ENCODE measurements around the gene MDC1.

Gene MDC1

DNA sequence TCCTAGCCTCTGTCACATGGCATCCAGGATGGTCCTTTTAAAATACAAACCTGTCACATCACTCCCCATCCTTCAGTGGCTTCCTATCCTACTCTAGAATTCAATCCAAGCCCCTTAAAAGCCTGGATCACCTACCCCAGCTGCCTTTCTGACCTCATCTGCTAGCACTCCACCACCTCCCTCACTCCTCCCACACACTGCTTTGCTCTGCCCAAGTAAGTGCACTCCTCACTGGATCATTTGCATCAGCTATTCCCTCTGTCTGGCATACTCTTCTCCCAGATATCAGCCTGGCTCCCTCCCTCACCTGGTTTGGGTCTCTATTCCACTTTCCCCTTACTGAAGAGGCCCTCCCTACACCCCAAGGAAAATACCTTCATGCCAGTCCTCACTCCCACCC is 59.6 kb downstream of the MDC1 start:
- DNase-seq (ENCODE audit: low spot score) = no peak
- TF ChIP-seq, protein P1, sequence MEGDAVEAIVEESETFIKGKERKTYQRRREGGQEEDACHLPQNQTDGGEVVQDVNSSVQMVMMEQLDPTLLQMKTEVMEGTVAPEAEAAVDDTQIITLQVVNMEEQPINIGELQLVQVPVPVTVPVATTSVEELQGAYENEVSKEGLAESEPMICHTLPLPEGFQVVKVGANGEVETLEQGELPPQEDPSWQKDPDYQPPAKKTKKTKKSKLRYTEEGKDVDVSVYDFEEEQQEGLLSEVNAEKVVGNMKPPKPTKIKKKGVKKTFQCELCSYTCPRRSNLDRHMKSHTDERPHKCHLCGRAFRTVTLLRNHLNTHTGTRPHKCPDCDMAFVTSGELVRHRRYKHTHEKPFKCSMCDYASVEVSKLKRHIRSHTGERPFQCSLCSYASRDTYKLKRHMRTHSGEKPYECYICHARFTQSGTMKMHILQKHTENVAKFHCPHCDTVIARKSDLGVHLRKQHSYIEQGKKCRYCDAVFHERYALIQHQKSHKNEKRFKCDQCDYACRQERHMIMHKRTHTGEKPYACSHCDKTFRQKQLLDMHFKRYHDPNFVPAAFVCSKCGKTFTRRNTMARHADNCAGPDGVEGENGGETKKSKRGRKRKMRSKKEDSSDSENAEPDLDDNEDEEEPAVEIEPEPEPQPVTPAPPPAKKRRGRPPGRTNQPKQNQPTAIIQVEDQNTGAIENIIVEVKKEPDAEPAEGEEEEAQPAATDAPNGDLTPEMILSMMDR (IDR thresholded peaks at IDR 0.05; ENCODE audit: extremely low read depth, missing control alignments) = no peak

DNA sequence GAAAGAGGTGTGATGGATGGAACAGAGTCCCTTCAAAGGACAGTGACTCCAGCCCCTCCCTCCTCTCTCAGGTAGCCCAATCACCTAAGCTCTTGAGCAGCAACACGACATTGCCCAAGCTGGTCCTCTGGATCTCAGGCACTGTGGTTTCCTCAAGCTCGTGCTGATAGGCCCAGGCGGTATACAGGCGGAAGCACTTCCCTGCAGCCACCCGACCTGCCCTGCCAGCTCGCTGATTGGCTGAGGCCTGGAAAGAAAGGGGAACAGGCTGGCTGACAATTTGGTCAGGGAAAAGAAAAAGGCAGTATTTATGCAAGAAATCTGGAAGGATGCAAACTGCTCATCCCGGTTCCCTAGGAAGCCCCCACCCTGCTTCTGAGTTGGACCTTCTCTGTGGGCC is 60.6 kb downstream of the MDC1 start:
- TF ChIP-seq, protein P1 (IDR thresholded peaks at IDR 0.05; ENCODE audit: extremely low read depth, missing control alignments) = no peak
- DNase-seq (ENCODE audit: low spot score) = no peak

DNA sequence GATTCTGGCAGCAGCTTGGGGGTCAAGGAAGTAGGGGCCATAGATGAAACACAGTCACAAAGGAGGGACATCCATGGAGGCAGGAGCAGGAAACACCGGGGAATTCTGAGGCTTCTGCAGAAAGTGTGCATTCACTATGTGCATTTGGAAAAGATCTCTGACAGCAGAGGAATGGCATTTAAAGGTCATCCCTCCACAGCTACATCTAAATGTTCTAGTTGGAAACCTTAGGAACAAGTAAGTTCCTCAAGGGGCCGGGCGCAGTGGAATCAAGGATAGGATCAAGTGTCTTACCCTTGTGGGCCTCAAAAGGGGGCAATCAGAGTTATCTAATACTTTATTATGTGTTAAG is 61.4 kb downstream of the MDC1 start:
- DNase-seq (ENCODE audit: low spot score) = no peak

GRCh38 chr6:30654798-30655742 is 62.0 kb downstream of the MDC1 start:
- DNase-seq (ENCODE audit: low spot score) = no peak
- TF ChIP-seq, protein P1 (IDR thresholded peaks at IDR 0.05; ENCODE audit: extremely low read depth, missing control alignments) = no peak

More for the DNA sequence above, 61.4 kb downstream of the MDC1 start:
- TF ChIP-seq, protein P1 (IDR thresholded peaks at IDR 0.05; ENCODE audit: extremely low read depth, missing control alignments) = no peak

GRCh38 chr6:30651143-30651542 is 65.9 kb downstream of the MDC1 start:
- no peak for DNase-seq (ENCODE audit: low spot score)
- TF ChIP-seq, protein P1 (IDR thresholded peaks at IDR 0.05; ENCODE audit: extremely low read depth, missing control alignments) = no peak

Data from GM20000 (cell line).